CD4-positive, alpha-beta memory T cell (primary cell): ENCODE measurements around the gene EWSR1. TPM values are rescaled to one million over a fixed set of nuclear protein-coding genes. Genes with fewer than 3 reads are reported as not detected.

Experiments
- CTCF ChIA-PET: fragments of 350-600 bp; sonication (Branson Sonifier 250); formaldehyde crosslinking; loops from one replicate; lab custom pipeline; 2021; ENCODE audit warnings: inconsistent platforms; ENCODE audit not compliant: partially characterized antibody; lab: Charles Lee
- POLR2A ChIA-PET: fragments of 350-600 bp; sonication (Branson Sonifier 250); formaldehyde crosslinking; loops from one replicate; lab custom pipeline; 2021; ENCODE audit not compliant: partially characterized antibody; lab: Charles Lee
- DNase-seq, 5 donors: peaks; one replicate each; pipeline versions ENCODE4 v3.0.0 to v3.0.0-alpha.2; 2020 to 2022; ENCODE audit warnings: mixed read lengths in 1 of 5
- H3K27ac ChIP-seq: one replicate; pipeline ENCODE4 v1.7.0; 2013; ENCODE audit warnings: low read depth, low read length
- H3K27me3 ChIP-seq: 2 replicates; pipeline ENCODE4 v1.7.0; 2013; ENCODE audit warnings: mild to moderate bottlenecking, low read length, moderate library complexity; ENCODE audit not compliant: insufficient read depth
- H3K36me3 ChIP-seq: 2 replicates; pipeline ENCODE4 v1.7.0; 2013; ENCODE audit warnings: mild to moderate bottlenecking, low read length, moderate library complexity; ENCODE audit not compliant: insufficient read depth
- H3K4me1 ChIP-seq: 2 replicates; pipeline ENCODE4 v1.7.0; 2013; ENCODE audit warnings: mild to moderate bottlenecking, low read length, moderate library complexity; ENCODE audit not compliant: insufficient read depth
- H3K4me3 ChIP-seq, 2 donors: one replicate each; pipeline ENCODE4 v1.7.0; 2013; ENCODE audit warnings: low read length in 2 of 2, mild to moderate bottlenecking in 1 of 2
- H3K9me3 ChIP-seq, 2 donors: one replicate each; pipeline ENCODE4 v1.7.0; 2013; ENCODE audit warnings: low read length in 2 of 2, control low read depth in 1 of 2; ENCODE audit not compliant: control insufficient read depth in 1 of 2
- H3K27ac Mint-ChIP-seq, 7 donors: one replicate each; pipeline ENCODE4 v1.8.0; 2020 to 2021; ENCODE audit warnings: mixed read lengths in 7 of 7, mild to moderate bottlenecking in 6 of 7, inconsistent platforms in 3 of 7, moderate library complexity in 3 of 7
- H3K27me3 Mint-ChIP-seq, 2 donors: one replicate each; pipeline ENCODE4 v1.8.0; 2020 to 2021; ENCODE audit warnings: mixed read lengths in 2 of 2
- H3K36me3 Mint-ChIP-seq, 2 donors: one replicate each; pipeline ENCODE4 v1.8.0; 2020 to 2021; ENCODE audit warnings: mixed read lengths in 2 of 2, inconsistent platforms in 1 of 2, mild to moderate bottlenecking in 1 of 2
- H3K4me1 Mint-ChIP-seq, 4 donors: one replicate each; pipeline ENCODE4 v1.8.0; 2020 to 2021; ENCODE audit warnings: mixed read lengths in 4 of 4, mild to moderate bottlenecking in 1 of 4
- H3K4me3 Mint-ChIP-seq, 8 donors: one replicate each; pipeline ENCODE4 v1.8.0; 2020 to 2021; ENCODE audit warnings: mixed read lengths in 8 of 8, mild to moderate bottlenecking in 7 of 8, moderate library complexity in 6 of 8, inconsistent platforms in 3 of 8
- H3K9me3 Mint-ChIP-seq, 8 donors: one replicate each; pipeline ENCODE4 v1.8.0; 2020 to 2021; ENCODE audit warnings: mixed read lengths in 8 of 8, mild to moderate bottlenecking in 5 of 8, inconsistent platforms in 3 of 8, moderate library complexity in 1 of 8
- intact Hi-C: fragments of 100-400 bp; cut with micrococcal nuclease; formaldehyde crosslinking; loops from one replicate; pipeline ENCODE4 v1.15.1; 2023
- polyA plus RNA-seq, 2 donors: library from polyadenylated mRNA; unstranded; fragments of 300-500 nt; fragmentation: Illumina TruSeq; gene quantifications; one replicate each; pipeline ENCODE4 v1.2.3, GENCODE V29; 2021
- total RNA-seq, 2 experiments: library from RNA; stranded (reverse); gene quantifications; one replicate each; pipeline ENCODE4 v1.2.3, GENCODE V29; 2021

Gene EWSR1
- total and polyA plus RNA-seq, 4 experiments from 2014 or later, result 192 to 250 (median 228) TPM

DNA sequence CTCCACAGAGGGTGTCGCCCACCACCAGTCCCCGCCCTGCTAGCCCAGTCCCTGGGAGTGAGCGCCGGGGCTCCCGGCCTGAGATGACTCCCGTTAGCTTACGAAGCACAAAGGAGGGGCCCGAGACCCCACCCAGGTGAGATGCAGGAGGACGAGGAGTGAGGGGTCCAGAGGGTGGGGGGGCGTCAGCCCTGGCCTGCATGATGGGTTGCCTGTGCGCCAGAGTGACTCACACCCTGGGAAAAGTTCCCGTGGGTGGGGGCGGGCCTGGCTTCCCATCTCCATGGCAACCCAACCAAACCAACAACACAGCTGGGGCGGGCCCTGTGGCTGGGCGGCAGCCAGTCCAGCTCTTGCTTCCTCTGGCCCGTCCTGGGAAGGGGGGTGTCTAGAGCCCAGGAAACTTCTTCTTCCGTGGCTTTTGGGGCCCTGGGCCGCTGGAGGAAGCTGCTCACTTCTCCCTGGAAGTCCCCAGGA, 42.8 kb downstream of the EWSR1 start:
- Mint-ChIP-seq H3K4me3 (peak overlapping the region in 2 of 8 donors; percentile 10 to 34), H3K9me3 (peaks cover 0 to 3% (median 0%) of the 10 kb centered on the region in 8 donors), H3K27ac (no peak overlapping the region), H3K36me3 (no peaks in the 10 kb centered on the region), H3K4me1 (peaks cover 17 to 44% (median 31%) of the 10 kb centered on the region in 4 donors), H3K27me3 (peaks cover 25 to 29% of the 10 kb centered on the region in 2 donors)
- intact Hi-C loops, result no loop called here
- peaks cover 20% of the 10 kb centered on the region for H3K27me3 ChIP-seq
- no peak overlapping the region for H3K27ac ChIP-seq
- ChIA-PET POLR2A (no interaction called here), CTCF (no interaction called here)
- no peak overlapping the region for H3K4me3 ChIP-seq
- no peaks in the 10 kb centered on the region for H3K36me3 ChIP-seq
- peak in 4 of 5 donors; percentile 27 to 71 (median 42) for DNase-seq
- peaks cover 37% of the 10 kb centered on the region for H3K4me1 ChIP-seq
- H3K9me3 ChIP-seq, result no peaks in the 10 kb centered on the region

- H3K36me3 ChIP-seq, result no peaks in the 10 kb centered on the region
- CTCF ChIA-PET, result no interaction called here
- no peaks in the 10 kb centered on the region for H3K9me3 ChIP-seq
- peaks cover 16 to 41% (median 29%) of the 10 kb centered on the region in 4 donors for H3K4me1 Mint-ChIP-seq
- no peak overlapping the region for H3K27ac ChIP-seq
- H3K27me3 ChIP-seq, result peaks cover 26% of the 10 kb centered on the region
- no peak for DNase-seq
- intact Hi-C loops, result no loop called here
- H3K4me3 ChIP-seq, result no peak overlapping the region
- H3K27ac Mint-ChIP-seq, result no peak overlapping the region
- H3K9me3 Mint-ChIP-seq, result peaks cover 0 to 6% (median 0%) of the 10 kb centered on the region in 8 donors
- H3K27me3 Mint-ChIP-seq, result peaks cover 28 to 30% of the 10 kb centered on the region in 2 donors
- no peaks in the 10 kb centered on the region for H3K36me3 Mint-ChIP-seq
- peaks cover 33% of the 10 kb centered on the region for H3K4me1 ChIP-seq
- POLR2A ChIA-PET, result no interaction called here
- no peak overlapping the region for H3K4me3 Mint-ChIP-seq
These were observed 43.6 kb downstream of the EWSR1 start for GRCh38 chr22:29311464-29312217.

GRCh38 chr22:29312218-29313125, 44.4 kb downstream of the EWSR1 start:
- H3K27me3 Mint-ChIP-seq, result peaks cover 29 to 33% of the 10 kb centered on the region in 2 donors
- H3K4me1 Mint-ChIP-seq, result peaks cover 16 to 47% (median 29%) of the 10 kb centered on the region in 4 donors

DNA sequence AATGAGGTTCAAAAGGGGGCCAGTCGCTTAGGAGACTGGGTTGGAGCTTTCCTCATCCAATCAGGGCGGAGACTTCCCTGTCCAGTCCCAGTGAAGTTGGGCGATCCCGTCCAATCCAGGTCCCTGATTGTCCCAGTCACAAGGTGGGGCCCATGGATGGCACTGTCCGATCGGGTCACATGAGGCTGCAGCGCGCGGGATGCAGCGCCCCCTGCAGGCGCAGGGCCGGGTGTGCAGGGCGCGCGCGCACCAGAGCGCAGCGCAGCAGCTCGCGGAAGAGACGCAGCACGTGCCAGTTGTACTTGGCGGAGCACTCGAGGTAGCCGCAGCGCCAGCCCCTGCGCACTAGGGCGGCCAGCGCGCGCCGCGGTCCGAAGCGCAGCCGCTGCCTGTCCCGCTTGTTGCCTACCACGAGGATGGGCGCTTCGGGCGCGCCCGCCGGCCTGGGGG, 45.1 kb downstream of the EWSR1 start:
- peak overlapping the region in 2 of 8 donors; percentile 25 to 34 for H3K4me3 Mint-ChIP-seq
- Histone ChIP-seq H3K27ac (no peak overlapping the region), H3K9me3 (no peaks in the 10 kb centered on the region), H3K36me3 (no peaks in the 10 kb centered on the region), H3K27me3 (peaks cover 26% of the 10 kb centered on the region), H3K4me3 (no peak overlapping the region), H3K4me1 (peaks cover 28% of the 10 kb centered on the region)
- ChIA-PET CTCF (interaction anchor here (1.5 kb wide), 1 partner anchor 24 kb away, joined by 3 read pairs; no protein-coding TSS in a partner anchor), POLR2A (no interaction called here)
- intact Hi-C loops, result no loop called here
- H3K4me1 Mint-ChIP-seq, result peaks cover 16 to 47% (median 26%) of the 10 kb centered on the region in 4 donors
- DNase-seq, result peak in 1 of 5 donors; percentile 33
- H3K27ac Mint-ChIP-seq, result peak overlapping the region in 2 of 7 donors; percentile 29 to 46
- no peaks in the 10 kb centered on the region for H3K36me3 Mint-ChIP-seq
- H3K27me3 Mint-ChIP-seq, result peaks cover 29 to 33% of the 10 kb centered on the region in 2 donors
- H3K9me3 Mint-ChIP-seq, result peaks cover 0 to 6% (median 0%) of the 10 kb centered on the region in 8 donors

More at GRCh38 chr22:29312218-29313125, 44.4 kb downstream of the EWSR1 start:
- ChIA-PET CTCF (interaction anchor here (1.5 kb wide), 1 partner anchor 24 kb away, joined by 3 read pairs; no protein-coding TSS in a partner anchor), POLR2A (no interaction called here)
- Histone ChIP-seq H3K27ac (no peak overlapping the region), H3K9me3 (no peaks in the 10 kb centered on the region), H3K36me3 (no peaks in the 10 kb centered on the region), H3K4me3 (no peak overlapping the region), H3K27me3 (peaks cover 26% of the 10 kb centered on the region), H3K4me1 (peaks cover 29% of the 10 kb centered on the region)
- H3K36me3 Mint-ChIP-seq, result no peaks in the 10 kb centered on the region
- peaks cover 0 to 6% (median 0%) of the 10 kb centered on the region in 8 donors for H3K9me3 Mint-ChIP-seq
- peak overlapping the region in 2 of 7 donors; percentile 29 to 50 for H3K27ac Mint-ChIP-seq
- no peak for DNase-seq
- intact Hi-C loops, result no loop called here
- peak overlapping the region in 2 of 8 donors; percentile 25 to 34 for H3K4me3 Mint-ChIP-seq

- Mint-ChIP-seq H3K27me3 (peaks cover 29 to 33% of the 10 kb centered on the region in 2 donors), H3K36me3 (no peaks in the 10 kb centered on the region), H3K27ac (peak overlapping the region in 1 of 7 donors; percentile 71), H3K9me3 (peaks cover 0 to 6% (median 0%) of the 10 kb centered on the region in 8 donors), H3K4me3 (peak overlapping the region; percentile 26 to 75 (median 59)), H3K4me1 (peaks cover 12 to 43% (median 20%) of the 10 kb centered on the region in 4 donors)
- CTCF ChIA-PET, result interaction anchor here (1.5 kb wide), 1 partner anchor 25 kb away, joined by 3 read pairs; no protein-coding TSS in a partner anchor
- Histone ChIP-seq H3K4me3 (no peak overlapping the region), H3K9me3 (no peaks in the 10 kb centered on the region), H3K4me1 (peaks cover 24% of the 10 kb centered on the region), H3K36me3 (no peaks in the 10 kb centered on the region), H3K27me3 (peaks cover 26% of the 10 kb centered on the region), H3K27ac (no peak overlapping the region)
- POLR2A ChIA-PET, result no interaction called here
- intact Hi-C loops, result no loop called here
- peak in 1 of 5 donors; percentile 33 for DNase-seq
These were observed 45.8 kb downstream of the EWSR1 start for GRCh38 chr22:29313576-29314466.

- Histone ChIP-seq H3K36me3 (no peaks in the 10 kb centered on the region), H3K9me3 (no peaks in the 10 kb centered on the region), H3K27ac (no peak overlapping the region), H3K4me3 (no peak overlapping the region), H3K27me3 (peaks cover 26% of the 10 kb centered on the region), H3K4me1 (peaks cover 19% of the 10 kb centered on the region)
- H3K27me3 Mint-ChIP-seq, result peaks cover 29 to 33% of the 10 kb centered on the region in 2 donors
- peaks cover 10 to 37% (median 15%) of the 10 kb centered on the region in 4 donors for H3K4me1 Mint-ChIP-seq
- ChIA-PET CTCF (no interaction called here), POLR2A (no interaction called here)
- peaks cover 0 to 6% (median 0%) of the 10 kb centered on the region in 8 donors for H3K9me3 Mint-ChIP-seq
- no peaks in the 10 kb centered on the region for H3K36me3 Mint-ChIP-seq
- intact Hi-C loops, result no loop called here
- H3K4me3 Mint-ChIP-seq, result peak overlapping the region; percentile 31 to 75 (median 61)
- no peak for DNase-seq
- peak overlapping the region in 2 of 7 donors; percentile 3 to 71 for H3K27ac Mint-ChIP-seq
These were observed 46.6 kb downstream of the EWSR1 start for GRCh38 chr22:29314537-29315285.
